Measurements from ENCODE around the gene ADGRV1.
"Not testable (repeated sequence)": the region's sequence is repeated elsewhere in the genome, so short reads cannot be mapped to it uniquely, and the experiment has no call there.

The ADGRV1 gene

GRCh38 chr5:90933298-90933697 is 374.7 kb downstream of the ADGRV1 start:
- no peak for DNase-seq (ENCODE audit: low spot score)
- FAIRE-seq = no peak

DNA sequence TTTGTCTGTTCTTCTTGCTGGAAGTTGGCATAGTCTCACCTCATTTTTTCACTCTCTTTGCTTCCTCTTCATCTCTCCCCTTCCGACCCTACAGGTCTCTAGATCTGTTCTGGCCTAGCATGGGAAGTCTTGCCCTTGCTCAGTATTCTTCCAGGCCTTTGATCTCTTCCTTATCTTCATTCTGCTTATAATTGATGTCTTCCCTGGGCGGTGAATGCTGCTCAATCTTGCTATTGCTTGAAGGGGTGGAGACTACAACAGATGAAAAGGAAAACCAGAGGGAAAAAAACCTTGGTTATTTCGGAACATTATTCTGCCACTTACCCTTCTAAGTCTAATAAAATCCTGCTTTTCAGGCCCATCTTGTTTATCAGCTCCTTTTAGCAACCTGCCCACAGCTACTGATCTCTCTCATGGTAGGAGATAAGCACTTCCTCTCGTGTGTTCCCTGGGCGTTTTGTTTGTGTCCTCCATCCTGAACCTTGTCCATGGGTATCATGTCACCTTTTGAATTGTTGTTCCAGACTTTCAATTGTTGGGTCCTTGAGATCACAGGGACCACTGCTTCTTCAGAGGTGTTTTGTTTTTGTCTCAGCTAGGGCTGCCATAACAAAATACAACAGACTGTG is 375.6 kb downstream of the ADGRV1 start:
- FAIRE-seq (no peak), DNase-seq (ENCODE audit: low spot score) (no peak)

DNA sequence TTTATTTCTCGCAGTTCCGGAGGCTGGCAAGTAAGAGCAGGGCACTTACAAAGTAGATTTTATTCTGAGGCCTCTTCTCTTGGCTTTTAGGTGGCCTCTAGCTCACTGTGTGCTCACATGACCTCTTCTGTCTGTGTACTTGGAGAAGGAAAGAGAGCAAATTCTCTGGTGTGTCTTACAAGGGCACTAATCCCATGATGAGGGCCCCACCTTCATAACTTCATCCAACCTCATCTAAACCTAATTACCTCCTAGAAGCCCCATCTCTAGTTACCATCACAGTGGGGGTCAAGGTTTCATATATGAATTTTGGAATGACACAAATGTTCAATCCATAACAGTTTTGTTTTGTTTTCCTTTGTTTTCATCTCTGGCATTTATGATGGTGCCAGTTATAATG is 376.1 kb downstream of the ADGRV1 start:
- FAIRE-seq (no peak), DNase-seq (ENCODE audit: low spot score) (no peak)

DNA sequence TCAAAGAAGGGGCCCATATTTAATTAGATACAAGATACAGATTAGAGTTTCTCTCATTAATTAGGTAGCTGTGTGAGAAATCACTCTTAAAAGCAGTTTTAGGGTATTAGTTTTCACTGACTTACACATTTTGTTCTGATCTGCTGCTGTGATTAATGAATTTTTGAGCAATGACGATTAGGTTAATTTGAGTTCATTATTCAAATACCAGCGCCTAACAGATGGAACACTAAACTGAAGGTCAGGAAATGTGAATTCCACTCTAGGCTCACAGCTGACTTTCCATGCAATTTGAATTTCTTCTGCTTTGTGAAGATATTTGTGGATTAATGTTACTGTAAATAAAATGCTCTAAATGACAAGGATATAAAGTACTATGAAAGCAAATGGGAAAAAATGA is 380.6 kb downstream of the ADGRV1 start:
- DNase-seq (ENCODE audit: low spot score) = no peak
- no peak for FAIRE-seq

GRCh38 chr5:90940227-90940995 is 381.8 kb downstream of the ADGRV1 start:
- FAIRE-seq = no peak
- peak; percentile 23 for DNase-seq (ENCODE audit: low spot score)

DNA sequence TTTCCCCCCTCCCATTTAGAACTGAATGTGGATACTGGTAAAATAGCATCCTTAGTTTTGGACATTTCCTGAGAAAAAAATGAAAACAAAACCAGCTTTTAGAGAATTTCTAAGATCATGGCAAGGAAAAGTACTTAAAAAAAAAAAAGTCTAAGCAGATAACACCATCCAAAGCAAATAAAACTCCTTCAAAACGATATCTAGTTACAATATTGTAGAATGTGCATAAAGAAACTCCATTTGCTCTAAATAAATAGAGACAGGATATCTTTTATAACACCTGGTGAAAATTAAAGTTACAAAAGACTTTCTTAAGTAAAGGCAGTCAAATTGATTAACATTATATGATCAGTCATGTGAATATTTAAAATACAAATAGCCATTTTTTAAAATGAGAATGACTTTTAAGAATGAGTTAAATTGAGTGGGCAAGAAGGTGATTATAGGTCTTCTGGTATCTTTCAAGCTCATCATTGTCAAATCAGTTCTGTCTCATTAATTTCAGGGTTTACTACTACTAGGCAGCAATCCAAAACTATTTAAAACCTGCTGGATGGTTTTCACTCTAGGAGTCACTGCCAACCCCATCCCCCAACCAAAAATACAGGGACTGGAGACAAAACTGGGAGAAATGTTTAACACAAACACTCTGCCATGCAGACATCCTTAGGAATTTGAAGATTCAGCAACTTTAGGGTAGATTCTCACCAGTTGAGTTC is 382.6 kb downstream of the ADGRV1 start:
- FAIRE-seq (no peak), DNase-seq (ENCODE audit: low spot score) (no peak)

DNA sequence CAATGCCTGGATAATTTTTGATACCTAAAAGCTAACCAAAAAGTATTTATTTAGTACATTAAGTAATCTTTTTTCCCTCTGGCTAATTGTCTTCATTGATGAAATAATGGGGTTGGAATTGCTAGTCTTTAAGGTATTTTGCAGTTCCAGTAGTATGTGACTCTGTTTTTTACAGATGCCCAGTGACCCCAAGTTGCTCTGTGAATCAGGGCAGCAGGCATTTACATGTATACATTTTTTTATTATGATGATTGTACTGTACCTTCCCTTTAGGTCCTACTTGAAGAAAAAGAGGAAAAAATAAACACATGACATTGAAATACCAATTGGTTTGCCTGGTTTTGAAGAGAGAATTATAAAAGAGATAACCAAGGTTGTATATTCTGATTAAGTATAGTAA is 385.5 kb downstream of the ADGRV1 start:
- DNase-seq (ENCODE audit: low spot score) = no peak
- no peak for FAIRE-seq

GRCh38 chr5:90947667-90948066 is 389.1 kb downstream of the ADGRV1 start:
- DNase-seq (ENCODE audit: low spot score) (no peak), FAIRE-seq (no peak)

- DNase-seq (ENCODE audit: low spot score) (no peak), FAIRE-seq (no peak)
Measured at GRCh38 chr5:90948969-90949368, 390.4 kb downstream of the ADGRV1 start.

DNA sequence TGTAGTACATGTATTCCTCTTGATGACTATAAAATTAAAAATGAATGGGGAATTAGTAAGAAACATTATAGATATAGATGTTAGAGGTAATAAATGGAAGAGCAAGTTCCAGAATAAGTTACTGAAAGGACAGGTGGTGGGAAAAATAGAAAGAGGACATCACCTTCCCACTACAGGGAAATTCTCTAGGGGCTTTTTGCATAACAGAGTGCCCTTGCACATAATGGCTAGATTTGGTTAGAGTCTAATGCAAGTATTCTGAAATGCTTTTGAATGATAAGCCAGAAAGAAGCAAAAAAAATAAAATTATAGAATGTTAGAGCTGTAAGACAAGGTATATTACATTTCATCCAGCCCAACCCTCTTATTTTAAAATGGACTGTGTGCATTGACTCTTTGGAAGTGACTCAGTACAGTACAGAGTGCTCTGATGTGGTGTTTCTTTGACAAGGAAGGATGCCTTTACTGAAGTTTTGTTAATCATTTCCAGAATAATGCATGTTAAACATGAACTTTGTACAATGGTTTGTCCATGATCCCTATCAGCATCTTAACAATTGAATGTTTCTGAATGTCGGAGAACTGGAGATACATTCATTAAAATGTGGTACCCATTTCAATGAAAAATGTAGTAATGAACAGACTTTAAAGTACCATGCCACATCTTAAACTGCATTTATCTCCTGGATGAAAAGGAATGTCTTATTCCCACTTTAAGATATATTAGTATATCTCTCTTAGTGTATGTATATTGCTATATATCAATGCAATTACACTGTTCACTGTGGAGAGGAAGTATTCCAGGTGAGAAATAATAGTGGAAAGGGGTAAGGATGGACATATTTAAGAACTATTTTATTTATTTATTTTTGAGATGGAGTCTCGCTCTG is 391.1 kb downstream of the ADGRV1 start:
- DNase-seq (ENCODE audit: low spot score) (peak; percentile 65), FAIRE-seq (peak; percentile 92)

GRCh38 chr5:90955001-90955635 is 396.5 kb downstream of the ADGRV1 start:
- no peak for FAIRE-seq
- no peak for DNase-seq (ENCODE audit: low spot score)

DNA sequence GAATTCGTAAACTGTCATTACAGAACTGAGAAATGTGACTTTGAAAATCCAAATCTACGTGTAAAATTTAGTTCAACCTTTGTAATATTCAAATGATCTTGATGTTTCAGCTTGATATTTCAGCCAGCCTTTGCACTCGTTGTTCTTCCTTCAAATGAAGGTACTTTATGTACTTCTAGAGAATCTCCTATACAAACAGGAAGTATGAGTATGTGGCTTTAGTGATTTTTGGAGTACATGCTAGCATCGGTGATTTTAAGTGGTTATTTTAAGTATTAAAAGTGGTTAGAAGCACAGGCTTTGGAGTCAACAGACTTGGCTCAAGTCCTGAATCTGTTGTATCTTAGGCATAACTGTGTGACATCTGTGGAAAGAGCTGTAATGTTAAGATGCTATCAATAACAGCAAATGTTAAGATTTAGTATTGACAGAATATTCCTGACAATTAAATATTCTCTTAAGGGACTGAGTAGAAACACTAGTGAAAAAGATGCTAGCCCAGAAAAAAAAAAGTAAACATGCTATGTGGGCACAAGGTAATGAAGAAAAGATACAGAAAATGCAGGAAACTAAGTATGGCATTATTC is 398.0 kb downstream of the ADGRV1 start:
- no peak for FAIRE-seq
- DNase-seq (ENCODE audit: low spot score) = no peak

GRCh38 chr5:90957906-90958305 is 399.3 kb downstream of the ADGRV1 start:
- FAIRE-seq (no peak), DNase-seq (ENCODE audit: low spot score) (no peak)

- FAIRE-seq (no peak), DNase-seq (ENCODE audit: low spot score) (no peak)
Measured at GRCh38 chr5:90959262-90959661, 400.7 kb downstream of the ADGRV1 start.

GRCh38 chr5:90962481-90962880 is 403.9 kb downstream of the ADGRV1 start:
- DNase-seq (ENCODE audit: low spot score) = no peak
- FAIRE-seq = no peak

GRCh38 chr5:90965110-90965685 is 406.6 kb downstream of the ADGRV1 start:
- FAIRE-seq (no peak), DNase-seq (ENCODE audit: low spot score) (no peak)

DNA sequence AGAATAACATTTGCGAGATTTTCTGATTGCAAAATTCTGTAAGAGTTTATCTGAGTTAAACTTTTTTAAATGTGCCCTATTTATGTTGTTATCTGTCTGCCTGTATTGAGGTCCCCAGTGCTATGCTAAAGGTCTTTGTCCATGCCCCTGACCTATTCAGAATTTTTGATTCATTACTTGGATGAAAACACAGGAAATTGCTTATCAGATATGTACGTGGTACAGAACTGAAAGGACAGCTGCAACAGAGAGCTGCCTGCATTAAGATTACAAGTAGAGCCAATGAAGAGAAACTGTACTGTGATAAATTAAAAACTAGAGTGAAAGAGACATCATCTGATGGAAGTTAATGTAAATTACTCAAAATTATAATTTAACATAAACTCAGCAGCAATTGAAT is 408.8 kb downstream of the ADGRV1 start:
- DNase-seq (ENCODE audit: low spot score) (no peak), FAIRE-seq (no peak)

GRCh38 chr5:90967851-90968250 is 409.3 kb downstream of the ADGRV1 start:
- FAIRE-seq = no peak
- DNase-seq (ENCODE audit: low spot score) = no peak

GRCh38 chr5:90968319-90968718 is 409.7 kb downstream of the ADGRV1 start:
- DNase-seq (ENCODE audit: low spot score) (peak; percentile 5), FAIRE-seq (peak; percentile 72)

DNA sequence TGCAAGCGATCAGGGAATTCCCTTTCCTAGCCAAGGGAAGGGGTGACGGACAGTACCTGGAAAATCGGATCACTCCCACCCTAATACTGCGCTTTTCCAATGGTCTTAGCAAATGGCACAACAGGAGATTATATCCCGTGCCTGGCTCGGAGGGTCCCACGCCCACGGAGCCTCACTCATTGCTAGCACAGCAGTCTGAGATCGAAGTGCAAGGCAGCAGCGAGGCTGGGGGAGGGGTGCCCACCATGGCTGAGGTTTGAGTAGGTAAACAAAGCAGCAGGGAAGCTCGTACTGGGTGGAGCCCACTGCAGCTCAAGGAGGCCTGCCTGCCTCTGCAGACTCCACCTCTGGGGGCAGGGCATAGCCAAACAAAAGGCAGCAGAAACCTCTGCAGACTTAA is 411.3 kb downstream of the ADGRV1 start:
- not testable (repeated sequence) for DNase-seq (ENCODE audit: low spot score); FAIRE-seq

Data from RCC 7860 (cell line).